ENCODE data around the gene ANAPC15. TPM values are rescaled to one million over a fixed set of nuclear protein-coding genes. Genes with fewer than 3 reads are reported as not detected.
A peak's percentile ranks its signal among the peaks of the same experiment; 100 is the strongest.

The ANAPC15 gene
- total and polyA plus RNA-seq, 9 of the 15 experiments (the other 6 are each of a cell fraction or from before 2014, with no cell fraction given), result 53.0 to 254 (median 75.7) TPM

GRCh38 chr11:72091292-72091691 is 21.2 kb downstream of the ANAPC15 start (continued):
- TF ChIP-seq ELF1 (tag; IDR thresholded peaks at IDR 0.05), result peak; percentile 58
- no peak for TF ChIP-seq DMBX1 (CRISPR knock-in tag; IDR thresholded peaks at IDR 0.05; ENCODE audit: borderline replicate concordance)
- TF ChIP-seq ZNF347 (CRISPR knock-in tag; IDR thresholded peaks at IDR 0.05; ENCODE audit: low read depth), result no peak
- TF ChIP-seq PTRF (tag; IDR thresholded peaks at IDR 0.05), result no peak
- TF ChIP-seq NR2C2 (CRISPR knock-in tag; IDR thresholded peaks at IDR 0.05), result 0 out of 2 replicates have a peak, but pooled peaks have one; percentile 33
- TF ChIP-seq NR2C2 (tag; IDR thresholded peaks at IDR 0.05), result peak; percentile 92
- no peak for TF ChIP-seq KDM1A (IDR thresholded peaks at IDR 0.05)
- TF ChIP-seq ADNP (tag; IDR thresholded peaks at IDR 0.05), result no peak
- TF ChIP-seq CTCF (IDR thresholded peaks at IDR 0.05 in 2 of 3, conservative IDR thresholded peaks at IDR 0.05 in 1 of 3; ENCODE audit: insufficient read depth in 2 of 3, low read depth in 1 of 3, low read length in 3 of 3), result peak; percentile 93 to 99 (median 98)
- TF ChIP-seq POU5F1 (IDR thresholded peaks at IDR 0.05; ENCODE audit: borderline replicate concordance, low read depth, low read length, partially characterized antibody), result no peak
- peak; percentile 45; the same call in 1 of the 2 replicates for TF ChIP-seq ETV1 (tag; conservative IDR thresholded peaks at IDR 0.05; ENCODE audit: low read depth)
- TF ChIP-seq ATF3 (IDR thresholded peaks at IDR 0.05), result no peak
- no peak for TF ChIP-seq ATF3 (CRISPR knock-in tag; conservative IDR thresholded peaks at IDR 0.05)
- TF ChIP-seq SIN3A (IDR thresholded peaks at IDR 0.05; ENCODE audit: borderline replicate concordance in 2 of 2, control insufficient read depth in 1 of 2, low read depth in 2 of 2, low read length in 2 of 2), result no peak
- no peak for TF ChIP-seq GTF3C2 (IDR thresholded peaks at IDR 0.05; ENCODE audit: borderline replicate concordance, extremely low read depth, insufficient read length)
- no peak for TF ChIP-seq MAFF (IDR thresholded peaks at IDR 0.05; ENCODE audit: low read length)
- TF ChIP-seq E2F8 (IDR thresholded peaks at IDR 0.05; ENCODE audit: low read depth, partially characterized antibody), result no peak
- TF ChIP-seq RUNX1 (IDR thresholded peaks at IDR 0.05; ENCODE audit: low read depth), result no peak
- peak; percentile 46; the same call in 1 of the 2 replicates for TF ChIP-seq MTA3 (IDR thresholded peaks at IDR 0.05; ENCODE audit: borderline replicate concordance)
